Transverse colon (tissue), 3 donors: ENCODE results near the gene LIMCH1.

Source experiments
- POLR2A ChIP-seq: fragments of 450-650 bp; IDR thresholded peaks from one replicate; pipeline ENCODE4 v1.6.1; 2016; ENCODE audit warnings: antibody characterized with exemption, mild to moderate bottlenecking, moderate library complexity
- POLR2AphosphoS5 ChIP-seq, 3 donors: sonication (generic); formaldehyde crosslinking; IDR thresholded peaks; one replicate each; pipeline ENCODE4 v1.6.1; 2016; ENCODE audit warnings: antibody characterized with exemption in 3 of 3

GRCh38 chr4:41548305-41548880 lies 10.4 kb downstream of the LIMCH1 start:
- no peak for TF ChIP-seq POLR2AphosphoS5 (IDR thresholded peaks at IDR 0.05)
- TF ChIP-seq POLR2A = no peak
